GM13976 (cell line): ENCODE data around the gene TKTL1.

Source experiments
- DNase-seq: peaks from one replicate; pipeline ENCODE4 v3.0.0; 2012; ENCODE audit warnings: low spot score
- in situ Hi-C: fragments of 300-500 bp; cut with MboI; formaldehyde crosslinking; loops from one replicate; pipeline ENCODE4 v1.12.0; 2022; ENCODE audit warnings: low sequenced_read_pairs, mixed read lengths, inconsistent platforms; ENCODE audit not compliant: unreplicated experiment
- TF ChIP-seq, protein P1 (sequence below): IDR thresholded peaks from 2 replicates; pipeline ENCODE4 v1.5.1; 2012; ENCODE audit warnings: borderline replicate concordance, mild to moderate bottlenecking; ENCODE audit not compliant: insufficient read depth; ENCODE audit errors: extremely low read depth, missing control alignments, control extremely low read depth

Gene TKTL1

DNA sequence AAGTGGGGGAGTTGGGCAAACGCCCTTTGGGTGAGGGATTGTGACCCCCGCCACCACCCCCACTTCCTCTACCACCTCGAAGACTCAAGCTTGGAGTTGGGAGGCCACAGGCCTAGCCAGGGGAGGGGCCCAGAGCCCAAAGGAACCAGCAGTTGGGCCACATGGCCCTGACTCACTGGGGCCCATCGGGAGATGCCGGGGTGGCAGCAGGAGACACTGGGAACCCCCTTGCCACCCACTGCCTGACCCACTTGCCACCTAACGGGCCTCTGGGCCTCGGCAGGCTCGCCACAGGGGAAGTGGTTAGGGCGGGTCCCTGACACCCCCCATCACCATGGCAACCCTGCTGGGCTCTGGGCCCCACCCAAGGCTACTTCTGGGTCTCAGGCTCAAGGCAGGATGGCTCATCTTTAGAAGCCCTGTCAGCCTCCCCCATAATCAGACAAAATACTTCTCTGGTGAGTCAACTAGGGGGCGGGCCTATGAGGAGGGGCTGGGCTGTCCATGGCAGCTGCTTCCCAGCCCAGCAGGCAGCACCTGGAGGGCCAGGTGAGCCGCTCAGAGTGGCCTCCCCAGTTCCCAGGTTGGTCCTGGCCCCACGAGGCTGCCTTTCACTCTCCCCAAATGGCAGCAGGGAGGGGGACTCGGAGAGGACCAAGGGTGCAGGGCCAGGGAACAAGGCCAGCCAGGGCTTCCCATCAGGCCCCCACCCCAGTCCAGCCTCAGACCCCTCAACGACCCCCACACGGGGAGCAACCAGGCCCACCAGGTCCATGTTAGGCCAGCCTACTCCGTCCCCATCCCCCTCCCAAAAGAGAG, 73.2 kb downstream of the TKTL1 start:
- DNase-seq, result peak; percentile 69
- in situ Hi-C loops, result no loop called here
- TF ChIP-seq, protein P1, sequence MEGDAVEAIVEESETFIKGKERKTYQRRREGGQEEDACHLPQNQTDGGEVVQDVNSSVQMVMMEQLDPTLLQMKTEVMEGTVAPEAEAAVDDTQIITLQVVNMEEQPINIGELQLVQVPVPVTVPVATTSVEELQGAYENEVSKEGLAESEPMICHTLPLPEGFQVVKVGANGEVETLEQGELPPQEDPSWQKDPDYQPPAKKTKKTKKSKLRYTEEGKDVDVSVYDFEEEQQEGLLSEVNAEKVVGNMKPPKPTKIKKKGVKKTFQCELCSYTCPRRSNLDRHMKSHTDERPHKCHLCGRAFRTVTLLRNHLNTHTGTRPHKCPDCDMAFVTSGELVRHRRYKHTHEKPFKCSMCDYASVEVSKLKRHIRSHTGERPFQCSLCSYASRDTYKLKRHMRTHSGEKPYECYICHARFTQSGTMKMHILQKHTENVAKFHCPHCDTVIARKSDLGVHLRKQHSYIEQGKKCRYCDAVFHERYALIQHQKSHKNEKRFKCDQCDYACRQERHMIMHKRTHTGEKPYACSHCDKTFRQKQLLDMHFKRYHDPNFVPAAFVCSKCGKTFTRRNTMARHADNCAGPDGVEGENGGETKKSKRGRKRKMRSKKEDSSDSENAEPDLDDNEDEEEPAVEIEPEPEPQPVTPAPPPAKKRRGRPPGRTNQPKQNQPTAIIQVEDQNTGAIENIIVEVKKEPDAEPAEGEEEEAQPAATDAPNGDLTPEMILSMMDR, result no peak

DNA sequence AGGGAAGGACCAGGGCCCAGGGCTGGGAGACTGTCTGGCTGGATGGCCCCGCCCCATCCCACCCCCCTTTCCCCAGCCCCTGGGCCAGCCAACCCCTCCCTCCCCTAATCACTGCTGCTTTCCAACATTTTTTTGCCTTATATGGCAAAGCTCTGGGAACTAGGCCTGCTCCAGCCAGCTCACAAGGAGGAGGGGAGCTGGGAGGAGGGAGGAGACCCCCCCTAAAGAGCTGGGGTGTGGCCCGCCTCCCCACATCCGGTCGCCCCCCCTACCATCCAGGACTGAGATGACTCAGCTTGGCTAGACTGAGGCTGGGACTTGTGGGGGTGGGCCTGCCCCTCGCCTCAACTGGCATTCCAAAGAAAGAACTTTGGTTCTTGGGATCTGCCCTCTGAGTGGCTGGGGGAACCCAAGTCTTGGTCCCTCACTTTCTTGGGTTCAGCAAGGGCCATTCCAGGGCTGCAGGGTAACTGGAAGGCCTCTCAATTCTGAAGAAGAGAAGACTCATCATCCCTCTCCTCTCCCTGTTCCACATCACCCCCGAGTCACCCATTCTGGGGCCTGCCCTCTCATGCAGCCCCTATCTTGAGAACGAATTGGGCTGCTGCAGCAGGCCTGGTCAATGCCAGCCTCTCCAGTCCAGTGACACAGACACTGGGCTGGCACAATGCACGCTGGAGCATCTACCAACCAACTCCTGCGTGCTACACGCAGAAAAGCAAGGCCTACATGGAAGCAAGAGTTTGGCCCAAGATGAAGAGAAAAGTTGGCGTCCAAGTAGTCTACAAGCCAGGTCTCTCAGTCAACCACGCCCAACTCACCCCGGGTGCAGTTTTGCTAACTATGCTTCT, 74.1 kb downstream of the TKTL1 start:
- TF ChIP-seq, protein P1, result no peak
- in situ Hi-C loops, result no loop called here
- DNase-seq, result peak; percentile 51

DNA sequence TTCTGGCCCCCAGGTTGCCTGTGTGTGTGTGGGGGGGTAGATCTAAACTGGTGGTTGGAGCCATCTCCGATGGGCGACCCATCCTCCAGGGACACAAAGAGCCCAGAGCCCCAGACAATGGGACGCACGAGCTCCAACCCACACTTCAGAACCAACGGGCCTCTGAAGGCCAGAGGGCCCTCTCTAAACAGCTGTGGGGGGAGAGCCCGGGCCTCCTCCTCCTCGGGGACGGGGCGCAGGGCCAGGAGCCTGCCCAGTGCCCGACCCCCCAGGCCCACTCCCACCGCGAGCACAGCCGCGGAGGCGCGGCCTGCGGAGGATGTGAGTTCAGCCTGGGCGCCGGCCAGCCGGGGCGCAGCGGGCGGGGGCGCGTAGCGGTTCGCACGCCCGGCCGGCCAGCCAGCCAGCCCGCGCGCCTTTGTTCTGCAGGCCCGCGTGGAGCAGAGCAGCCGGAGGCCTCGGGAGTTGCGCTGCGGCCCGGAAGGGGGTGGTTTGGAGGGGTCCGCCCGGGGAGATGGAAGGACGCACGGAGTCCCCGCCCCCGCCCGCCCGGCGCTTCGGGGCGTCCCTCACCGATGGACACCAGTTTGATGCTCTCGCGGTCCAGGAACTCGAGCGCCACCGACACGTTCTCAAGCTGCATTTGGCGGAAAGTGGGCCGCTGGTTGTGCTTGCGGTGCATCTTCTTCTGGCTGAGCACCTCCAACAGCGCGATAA, 74.9 kb downstream of the TKTL1 start:
- TF ChIP-seq, protein P1, result no peak
- no peak for DNase-seq
- in situ Hi-C loops, result no loop called here

DNA sequence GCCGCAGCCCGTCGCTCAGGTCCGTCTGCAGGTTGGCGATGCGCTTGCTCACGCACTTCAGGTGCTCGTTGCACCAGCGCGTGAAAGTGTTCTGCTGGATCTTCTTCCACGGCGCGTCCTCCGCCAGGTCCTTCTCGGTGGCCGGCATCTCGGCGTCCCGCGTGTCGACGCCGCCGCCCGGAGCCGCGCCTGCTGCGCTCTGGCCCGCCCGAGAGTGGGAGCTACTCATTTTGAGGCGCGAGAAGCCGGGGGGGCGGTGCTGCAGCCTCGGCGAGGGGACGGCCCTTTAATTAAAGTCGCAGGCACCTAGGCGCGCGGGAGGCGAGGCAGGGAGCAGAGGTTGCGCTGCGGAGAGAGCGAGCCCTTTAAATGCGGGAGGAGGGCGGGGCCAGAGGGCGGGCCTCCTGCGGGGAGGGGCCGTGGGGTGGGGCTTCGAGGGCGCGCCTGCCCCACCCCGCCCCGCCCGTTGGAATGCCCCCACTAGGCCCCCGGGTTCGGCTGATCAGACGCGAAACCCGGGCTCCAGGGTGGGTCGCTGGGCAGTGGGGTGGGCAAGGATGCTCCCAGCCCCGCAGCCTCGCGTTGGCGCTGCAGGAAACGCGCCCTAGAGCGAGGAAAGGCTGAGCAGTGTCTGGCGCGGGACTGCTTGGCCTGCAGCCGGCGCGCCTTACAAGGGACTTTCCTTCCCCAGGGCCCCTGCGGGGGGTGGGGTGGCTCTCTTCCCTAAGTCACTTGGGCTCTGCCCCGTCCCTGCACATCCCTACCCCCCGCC, 75.6 kb downstream of the TKTL1 start:
- TF ChIP-seq, protein P1, result no peak
- in situ Hi-C loops, result no loop called here

DNA sequence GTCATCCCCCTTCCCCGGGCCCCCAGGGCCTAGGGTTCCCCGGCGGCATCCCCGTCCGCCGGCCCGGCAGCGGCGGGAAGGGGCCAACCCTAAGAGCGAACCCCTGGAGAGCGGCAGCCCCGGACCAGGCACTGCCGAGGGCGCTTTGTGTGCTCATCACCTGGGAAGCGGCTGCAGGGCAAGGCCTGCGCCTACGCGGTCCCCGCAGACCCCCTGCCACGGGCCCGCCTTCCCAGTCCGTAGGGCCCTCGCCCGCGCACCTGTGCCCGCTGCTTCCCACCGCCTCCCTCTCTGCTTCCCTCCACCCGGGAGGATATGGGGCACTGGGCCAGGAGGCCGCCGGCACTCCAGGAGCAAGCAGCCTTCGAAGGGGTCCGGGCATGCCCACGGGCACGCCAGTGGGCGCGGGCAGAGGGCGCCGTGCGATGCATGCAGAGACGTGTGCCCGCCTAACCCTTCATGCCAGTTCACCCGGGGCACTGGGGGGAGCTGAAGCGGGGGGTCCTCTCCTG, 76.2 kb downstream of the TKTL1 start:
- DNase-seq, result no peak
- TF ChIP-seq, protein P1, result no peak

More for the DNA sequence above, 75.6 kb downstream of the TKTL1 start:
- peak; percentile 87 for DNase-seq

DNA sequence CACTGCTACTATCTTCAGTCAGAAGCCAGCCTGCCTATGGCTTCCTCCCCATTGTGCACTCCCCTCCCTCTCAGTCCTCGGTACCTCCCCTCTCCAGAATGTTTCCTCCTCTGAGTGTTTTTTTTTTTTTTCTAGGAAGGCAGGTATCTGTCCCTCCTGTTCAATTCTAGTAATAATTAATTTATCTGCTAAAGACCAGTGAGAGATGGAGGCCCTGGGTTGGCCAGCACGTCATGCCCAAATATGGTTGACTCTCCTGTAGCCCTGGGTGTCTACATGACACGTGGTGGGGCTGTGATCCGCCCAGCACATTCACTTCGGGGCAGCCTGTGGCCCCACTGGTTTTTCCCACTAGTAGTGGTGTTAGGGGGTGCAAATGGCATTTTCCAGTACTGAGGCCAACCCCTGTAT, 77.0 kb downstream of the TKTL1 start:
- TF ChIP-seq, protein P1, result no peak
- in situ Hi-C loops, result no loop called here
- peak; percentile 72 for DNase-seq

More for the DNA sequence above, 76.2 kb downstream of the TKTL1 start:
- in situ Hi-C loops, result no loop called here
